ENCODE results near the gene ZNF25. TPM values are rescaled to one million over a fixed set of nuclear protein-coding genes. Genes with fewer than 3 reads are reported as not detected.

Gene ZNF25
- total RNA-seq, 1 donor from 2014 or later = 6.1 TPM

DNA sequence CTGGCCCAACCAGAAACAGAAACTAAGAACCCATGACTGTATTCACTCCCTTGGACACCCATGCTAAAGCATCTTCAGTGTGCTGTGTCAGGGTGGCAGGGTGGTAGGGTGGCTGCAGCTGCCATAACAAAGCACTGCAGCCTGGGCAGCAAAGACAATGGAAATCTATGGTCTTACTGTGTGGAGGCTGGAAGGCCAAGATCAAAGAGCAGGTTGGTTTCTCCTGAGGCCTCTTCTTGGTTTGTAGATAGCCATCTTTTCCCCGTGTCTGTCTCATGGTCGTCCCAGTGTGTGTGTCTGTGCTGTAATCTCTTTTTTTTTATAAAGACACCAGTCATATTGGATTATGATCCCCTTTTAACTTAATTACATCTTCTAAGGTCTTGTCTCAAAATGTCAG lies 15.2 kb upstream of the ZNF25 start:
- Mint-ChIP-seq H3K9me3 (peaks cover 8% of the 10 kb centered on the region), H3K27ac (ENCODE audit: unreplicated experiment) (no peak overlapping the region), H3K4me3 (no peak overlapping the region), H3K36me3 (ENCODE audit: low read depth) (no peaks in the 10 kb centered on the region), H3K27me3 (ENCODE audit: low read depth) (no peaks in the 10 kb centered on the region), H3K4me1 (no peaks in the 10 kb centered on the region)
- DNase-seq (ENCODE audit: low read depth, low spot score) = no peak
- no peak for TF ChIP-seq CTCF (conservative IDR thresholded peaks at IDR 0.05)

- Mint-ChIP-seq H3K27ac (ENCODE audit: unreplicated experiment) (no peak overlapping the region), H3K4me3 (peak overlapping the region; percentile 95), H3K27me3 (ENCODE audit: low read depth) (no peaks in the 10 kb centered on the region), H3K4me1 (peaks cover 19% of the 10 kb centered on the region), H3K36me3 (ENCODE audit: low read depth) (peaks cover 13% of the 10 kb centered on the region), H3K9me3 (peaks cover 6% of the 10 kb centered on the region)
- no peak for TF ChIP-seq CTCF (conservative IDR thresholded peaks at IDR 0.05)
- DNase-seq (ENCODE audit: low read depth, low spot score) = no peak
Measured at GRCh38 chr10:37976880-37977203, 395 bp upstream of the ZNF25 start.

DNA sequence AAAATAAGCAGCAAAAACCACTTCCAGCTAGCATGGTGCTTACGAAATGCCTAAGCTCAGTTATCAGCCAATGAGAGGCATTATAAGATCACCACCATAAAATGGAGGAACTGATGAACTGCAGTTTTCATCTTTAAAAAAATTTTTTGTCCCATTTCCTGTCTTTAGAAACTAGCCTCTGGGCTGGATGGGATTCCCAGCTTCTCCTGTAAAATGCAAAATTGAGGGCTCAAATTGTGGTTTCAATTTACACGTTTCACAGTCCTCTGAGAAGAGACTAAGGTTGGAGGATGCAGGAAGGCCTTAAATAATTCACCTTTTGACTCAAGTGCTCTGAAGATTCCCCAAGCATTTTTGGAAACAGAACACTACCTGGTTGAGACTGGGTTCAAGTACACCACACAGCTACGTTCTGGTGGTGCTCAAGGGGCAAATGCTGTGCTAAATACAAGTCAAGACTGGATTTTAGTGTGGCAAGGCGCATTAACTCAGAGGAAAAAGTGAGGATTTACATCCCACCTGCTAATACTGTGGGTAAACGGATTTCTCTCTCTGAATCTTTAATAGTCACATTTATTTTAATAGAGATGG lies 951 bp downstream of the ZNF25 start:
- no peak for TF ChIP-seq CTCF (conservative IDR thresholded peaks at IDR 0.05)
- H3K9me3 Mint-ChIP-seq = peaks cover 9% of the 10 kb centered on the region
- H3K27ac Mint-ChIP-seq (ENCODE audit: unreplicated experiment) = peak overlapping the region; percentile 99
- H3K4me1 Mint-ChIP-seq = peaks cover 19% of the 10 kb centered on the region
- H3K4me3 Mint-ChIP-seq = peak overlapping the region; percentile 95
- no peaks in the 10 kb centered on the region for H3K27me3 Mint-ChIP-seq (ENCODE audit: low read depth)
- peaks cover 19% of the 10 kb centered on the region for H3K36me3 Mint-ChIP-seq (ENCODE audit: low read depth)
- DNase-seq (ENCODE audit: low read depth, low spot score) = no peak

DNA sequence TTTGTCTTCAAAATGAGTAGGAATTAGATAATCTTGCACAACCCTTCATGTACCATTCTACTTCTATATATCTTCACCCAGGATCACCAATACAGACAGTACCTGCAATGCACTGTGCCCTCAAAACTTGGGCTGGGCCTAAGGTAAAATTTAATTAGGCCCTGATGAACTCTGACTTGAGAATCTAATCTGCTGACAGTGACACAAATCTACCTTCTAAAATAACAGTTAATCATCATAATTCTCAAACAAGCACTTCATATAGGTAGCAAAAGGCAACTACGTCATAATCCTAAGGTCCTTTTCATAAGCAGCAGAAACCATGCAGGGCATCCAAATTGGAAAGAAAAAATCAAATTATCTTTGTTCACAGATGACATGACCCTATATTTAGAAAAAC lies 4.1 kb downstream of the ZNF25 start:
- H3K9me3 Mint-ChIP-seq = peaks cover 16% of the 10 kb centered on the region
- H3K4me1 Mint-ChIP-seq = peaks cover 19% of the 10 kb centered on the region
- DNase-seq (ENCODE audit: low read depth, low spot score) = no peak
- no peak overlapping the region for H3K27ac Mint-ChIP-seq (ENCODE audit: unreplicated experiment)
- H3K4me3 Mint-ChIP-seq = no peak overlapping the region
- TF ChIP-seq CTCF (conservative IDR thresholded peaks at IDR 0.05) = no peak
- no peaks in the 10 kb centered on the region for H3K27me3 Mint-ChIP-seq (ENCODE audit: low read depth)
- H3K36me3 Mint-ChIP-seq (ENCODE audit: low read depth) = peaks cover 42% of the 10 kb centered on the region

DNA sequence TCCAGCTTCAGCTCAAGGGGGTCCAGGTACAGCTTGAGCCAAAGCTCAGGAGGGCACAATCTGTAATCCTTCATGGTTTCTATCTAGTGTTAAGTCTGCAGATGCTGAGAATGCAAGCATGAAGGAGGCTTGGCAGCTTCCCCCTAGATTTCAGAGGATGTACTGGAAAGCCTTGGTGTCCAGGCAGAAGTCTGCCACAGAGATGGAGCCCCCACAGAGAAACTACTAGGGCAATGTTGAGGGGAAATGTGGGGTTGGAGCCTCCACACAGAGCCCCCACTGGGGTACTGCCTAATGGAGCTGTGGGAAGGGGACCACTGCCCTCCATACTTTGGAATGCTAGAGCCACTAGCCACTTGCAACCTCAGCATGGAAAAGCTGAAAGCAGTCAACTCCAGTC lies 11.4 kb downstream of the ZNF25 start:
- no peak for TF ChIP-seq CTCF (conservative IDR thresholded peaks at IDR 0.05)
- Mint-ChIP-seq H3K27ac (ENCODE audit: unreplicated experiment) (no peak overlapping the region), H3K36me3 (ENCODE audit: low read depth) (peaks cover 58% of the 10 kb centered on the region), H3K4me3 (no peak overlapping the region), H3K27me3 (ENCODE audit: low read depth) (no peaks in the 10 kb centered on the region), H3K4me1 (no peaks in the 10 kb centered on the region), H3K9me3 (peaks cover 19% of the 10 kb centered on the region)
- no peak for DNase-seq (ENCODE audit: low read depth, low spot score)
